ENCODE results near the gene SATB2.

The SATB2 gene

DNA sequence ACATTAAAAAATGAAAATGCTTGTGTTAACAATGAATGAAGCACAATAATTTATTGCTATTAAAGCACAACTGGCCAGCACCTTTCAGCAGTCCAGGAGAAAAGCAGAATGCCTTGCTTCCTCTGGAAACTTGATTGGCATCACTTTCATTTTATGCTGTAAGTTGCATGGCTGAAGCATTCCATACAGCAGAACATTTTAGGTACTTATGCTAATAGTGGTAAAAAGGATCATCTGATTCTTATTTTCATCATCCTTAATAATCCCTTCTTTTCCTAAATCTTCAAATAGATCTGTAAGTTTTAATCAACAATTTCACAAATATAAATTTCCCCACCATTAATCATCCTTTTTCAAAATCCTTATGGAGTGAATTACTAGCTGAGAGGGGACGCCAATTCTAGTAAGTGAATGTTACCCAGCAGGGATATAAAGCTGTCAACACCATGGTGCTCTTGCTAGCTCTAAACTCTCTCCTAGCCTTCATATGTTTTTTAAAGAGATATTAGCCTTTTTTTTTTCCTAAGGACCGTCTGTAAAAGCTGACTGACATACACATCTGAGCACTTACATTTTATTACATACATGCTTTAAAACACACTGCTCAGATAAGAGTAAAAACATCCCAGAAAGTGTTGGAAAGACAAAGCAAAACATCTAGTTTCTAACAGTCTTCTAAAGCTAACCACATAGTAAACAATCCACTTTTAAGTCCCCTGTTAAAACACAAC is 5.3 kb downstream of the SATB2 start:
- no peak for DNase-seq (ENCODE audit: low spot score)

DNA sequence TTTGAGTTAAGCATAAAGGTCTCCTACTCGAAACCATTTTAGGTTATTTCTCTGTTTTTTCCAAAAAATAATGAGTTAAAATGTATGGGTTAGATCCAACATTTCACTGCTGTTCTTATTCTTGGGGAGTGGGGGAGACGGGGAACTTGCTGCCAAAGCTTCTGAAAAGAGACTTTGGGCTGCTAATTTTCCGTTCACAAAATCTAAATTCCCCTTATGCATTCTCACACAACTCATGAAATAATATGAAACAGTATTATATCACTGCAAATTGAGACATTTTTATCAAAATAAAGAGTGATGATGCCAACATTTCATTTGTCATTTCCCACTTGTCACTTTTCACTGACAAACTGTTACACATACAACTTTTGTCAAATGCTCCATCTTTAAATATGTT is 7.8 kb downstream of the SATB2 start:
- DNase-seq (ENCODE audit: low spot score): no peak

DNA sequence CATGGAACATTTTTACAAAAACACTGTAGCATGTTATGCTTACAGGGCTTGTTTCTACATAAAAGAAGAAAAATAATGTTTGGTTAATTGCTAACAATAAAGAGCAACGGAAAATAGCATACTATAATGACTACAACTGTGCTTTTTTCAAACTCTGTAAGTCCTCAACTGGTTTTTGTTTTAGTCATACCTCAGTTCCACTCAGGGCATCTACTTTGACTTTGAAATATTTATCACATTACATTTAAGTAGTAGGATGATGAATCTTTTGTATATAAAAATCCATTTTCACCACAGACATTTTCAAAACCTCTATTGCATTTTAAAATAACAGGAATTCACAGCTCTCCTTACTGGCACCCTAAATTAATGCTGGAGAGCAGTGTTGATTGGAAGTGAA is 8.3 kb downstream of the SATB2 start:
- no peak for DNase-seq (ENCODE audit: low spot score)

DNA sequence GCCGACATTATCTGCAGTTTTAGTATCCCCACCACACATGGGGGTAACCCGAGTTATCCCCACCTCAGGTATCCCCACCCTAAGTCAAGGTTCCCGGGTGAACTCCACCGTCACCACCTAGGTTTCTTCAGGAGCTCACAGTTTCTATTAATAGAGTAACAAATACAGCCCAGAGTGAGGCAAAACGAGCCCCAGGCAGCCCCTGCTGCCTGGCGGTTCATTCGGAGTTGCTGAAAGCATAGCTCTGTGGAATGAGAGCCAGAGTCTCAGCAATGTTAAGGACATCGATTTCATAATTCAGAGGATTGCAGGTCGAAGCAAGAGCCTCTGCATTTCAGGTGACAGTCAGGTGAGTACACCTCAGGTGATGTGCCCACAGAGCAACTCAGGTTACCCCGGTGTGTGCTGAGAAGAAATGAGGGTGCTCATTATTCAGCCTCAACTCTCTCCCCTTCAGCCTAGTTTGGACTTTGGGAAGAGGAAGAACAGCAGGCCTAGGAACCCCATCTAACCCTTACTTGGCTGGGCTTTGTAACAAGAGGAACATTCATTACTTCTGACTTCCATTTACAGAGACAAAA is 10.7 kb downstream of the SATB2 start:
- no peak for DNase-seq (ENCODE audit: low spot score)

DNA sequence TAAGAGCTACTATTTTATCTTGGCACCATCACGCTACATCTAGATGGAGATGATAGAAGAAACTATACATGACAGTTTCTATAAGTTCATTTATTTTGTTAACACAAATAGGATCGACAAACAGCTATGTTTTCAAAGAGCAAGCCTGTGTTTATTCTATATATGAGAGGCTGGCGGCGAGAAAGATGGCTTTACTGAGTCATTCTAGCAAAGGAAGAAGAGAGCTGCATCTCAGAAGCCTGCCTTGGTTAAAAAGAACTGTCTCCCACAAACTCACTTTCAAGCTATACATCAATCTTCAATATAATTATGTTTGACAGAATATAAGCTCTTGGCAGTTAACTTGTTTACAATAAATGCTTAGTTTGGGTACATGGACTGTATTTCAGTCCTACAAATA is 13.0 kb downstream of the SATB2 start:
- DNase-seq (ENCODE audit: low spot score): no peak

DNA sequence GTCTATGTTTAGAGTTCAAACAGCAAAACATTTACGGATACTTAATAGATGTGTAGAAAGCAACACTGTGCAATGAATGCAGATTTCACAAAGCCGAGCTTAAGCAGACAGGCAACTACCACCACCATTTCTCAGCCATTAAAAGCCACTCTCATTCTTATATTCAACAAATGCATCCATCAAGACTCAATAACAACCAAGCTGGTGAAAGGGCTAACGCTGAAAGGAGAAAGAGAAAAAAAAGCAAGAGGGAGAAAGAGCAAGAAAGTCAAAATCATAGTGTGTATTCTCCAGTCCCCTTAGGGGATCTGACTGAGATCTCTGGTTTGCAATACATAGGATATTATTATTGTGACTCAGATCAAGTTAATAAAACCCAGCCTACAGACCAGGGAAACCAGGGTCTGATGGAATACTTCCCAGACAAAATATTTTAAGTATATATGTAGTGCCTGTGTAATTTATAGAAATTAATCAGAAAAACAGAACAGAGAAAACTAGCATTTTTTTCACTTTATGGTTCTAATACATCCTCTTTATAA is 14.1 kb downstream of the SATB2 start:
- no peak for DNase-seq (ENCODE audit: low spot score)

DNA sequence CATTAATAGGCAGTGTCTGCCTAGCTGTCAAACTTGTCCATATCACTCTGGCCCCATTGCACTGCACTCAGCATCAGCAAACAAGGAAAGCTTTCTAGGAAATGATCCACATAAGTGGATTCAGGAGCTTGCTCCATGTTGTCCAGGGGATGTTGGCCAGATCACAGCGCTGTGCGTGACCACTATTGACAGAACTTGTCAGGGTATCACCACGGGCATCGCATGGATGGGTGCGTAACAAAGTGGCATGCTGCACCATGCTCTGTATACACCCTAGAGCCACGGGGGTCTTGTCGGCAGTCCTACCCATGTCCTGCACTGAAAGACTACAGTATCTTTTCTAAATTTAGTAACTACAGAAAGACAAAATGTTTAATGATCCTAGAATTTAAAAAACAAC is 15.6 kb downstream of the SATB2 start:
- DNase-seq (ENCODE audit: low spot score): no peak

DNA sequence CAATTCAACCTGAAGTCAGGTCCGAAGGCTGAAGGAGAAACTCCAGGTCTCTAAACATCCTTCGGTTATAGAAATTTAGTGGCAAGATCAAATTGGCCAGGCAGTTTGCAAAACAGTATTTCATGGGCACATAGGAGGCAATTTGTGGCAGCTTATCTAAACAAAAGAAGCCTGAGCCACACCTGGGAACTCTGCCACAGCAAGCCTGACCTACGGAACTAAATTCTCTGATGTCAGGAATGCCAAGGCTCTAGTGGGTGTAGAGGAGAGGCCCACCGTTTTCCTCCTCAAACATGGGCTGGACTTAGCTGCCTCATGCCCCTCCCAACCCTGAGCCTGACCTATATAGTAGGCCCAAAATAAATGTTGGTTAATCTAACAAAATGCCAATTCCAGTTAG is 16.0 kb downstream of the SATB2 start:
- DNase-seq (ENCODE audit: low spot score): no peak

DNA sequence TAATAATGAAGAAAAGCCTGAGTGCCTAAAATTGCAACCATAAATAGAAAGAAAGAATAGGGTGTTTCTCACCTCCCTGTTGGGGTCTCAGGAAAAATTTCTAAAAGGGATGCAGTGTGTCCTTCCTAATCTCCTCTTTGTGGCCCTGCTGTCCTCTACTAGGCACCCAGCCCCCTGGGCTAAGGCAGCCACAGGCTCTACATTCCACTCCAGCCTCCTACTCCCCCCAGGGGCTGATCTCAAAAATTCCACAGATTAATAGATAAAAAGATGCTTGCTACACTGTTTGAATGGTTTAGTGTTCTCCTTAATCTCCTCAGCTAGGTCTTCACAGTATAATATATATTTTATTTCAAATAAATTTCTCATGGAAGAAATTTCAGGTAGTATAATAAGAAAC is 17.6 kb downstream of the SATB2 start:
- DNase-seq (ENCODE audit: low spot score): no peak

DNA sequence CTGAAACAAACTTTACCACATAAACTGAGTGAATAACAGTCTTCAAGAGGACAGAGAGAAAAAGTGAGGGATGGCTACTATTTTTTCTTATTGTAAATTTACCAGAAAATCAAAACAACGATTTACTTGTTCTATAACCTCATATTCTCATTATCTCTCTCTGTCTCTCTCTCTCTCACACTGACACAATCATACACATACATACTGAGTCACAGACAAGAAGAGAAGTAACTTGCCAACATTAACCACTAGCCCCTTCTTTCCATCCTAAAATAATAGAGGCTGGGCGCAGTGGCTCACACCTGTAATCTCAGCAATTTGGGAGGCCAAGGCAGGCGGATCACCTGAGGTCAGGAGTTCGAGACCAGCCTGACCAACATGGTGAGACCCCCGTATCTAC is 18.2 kb downstream of the SATB2 start:
- DNase-seq (ENCODE audit: low spot score): no peak

DNA sequence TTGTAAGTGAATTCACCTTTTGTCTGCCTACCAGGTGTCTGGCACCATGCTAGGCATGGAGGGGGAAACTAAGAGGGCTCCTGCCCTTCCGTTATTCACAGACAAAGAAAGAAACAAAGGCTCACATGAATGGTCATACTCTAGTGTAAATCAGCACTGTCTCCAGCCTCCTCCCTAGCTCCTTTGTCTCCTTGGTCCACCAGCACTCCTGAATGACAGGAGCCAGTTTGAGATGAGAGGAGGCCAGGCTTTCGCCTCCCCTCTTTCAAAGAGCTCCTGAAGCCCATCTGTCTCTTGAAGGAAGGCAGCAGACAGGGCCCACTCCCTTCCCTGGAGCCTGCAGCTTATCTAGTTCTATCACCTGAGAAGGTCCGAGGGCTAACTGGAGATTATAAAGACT is 18.7 kb downstream of the SATB2 start:
- DNase-seq (ENCODE audit: low spot score): no peak

DNA sequence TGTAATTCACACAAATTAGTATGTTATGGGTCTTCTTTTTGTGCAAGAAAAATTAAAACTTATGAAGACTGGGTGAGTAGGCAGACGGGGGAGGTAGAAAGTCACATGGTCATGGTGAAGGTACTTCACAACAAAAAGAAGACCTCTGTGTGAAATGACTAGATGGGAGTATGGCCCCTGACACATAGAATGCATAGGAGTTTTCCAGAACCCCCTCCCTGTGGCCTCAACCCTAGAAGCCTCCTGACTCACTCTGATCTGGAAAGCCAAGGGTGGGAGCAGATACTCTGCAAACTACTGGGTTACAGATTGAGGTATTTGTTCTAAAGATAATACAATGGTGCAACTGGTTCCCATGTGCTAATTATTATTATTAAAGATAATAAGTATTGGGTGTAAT is 23.2 kb downstream of the SATB2 start:
- DNase-seq (ENCODE audit: low spot score): no peak

DNA sequence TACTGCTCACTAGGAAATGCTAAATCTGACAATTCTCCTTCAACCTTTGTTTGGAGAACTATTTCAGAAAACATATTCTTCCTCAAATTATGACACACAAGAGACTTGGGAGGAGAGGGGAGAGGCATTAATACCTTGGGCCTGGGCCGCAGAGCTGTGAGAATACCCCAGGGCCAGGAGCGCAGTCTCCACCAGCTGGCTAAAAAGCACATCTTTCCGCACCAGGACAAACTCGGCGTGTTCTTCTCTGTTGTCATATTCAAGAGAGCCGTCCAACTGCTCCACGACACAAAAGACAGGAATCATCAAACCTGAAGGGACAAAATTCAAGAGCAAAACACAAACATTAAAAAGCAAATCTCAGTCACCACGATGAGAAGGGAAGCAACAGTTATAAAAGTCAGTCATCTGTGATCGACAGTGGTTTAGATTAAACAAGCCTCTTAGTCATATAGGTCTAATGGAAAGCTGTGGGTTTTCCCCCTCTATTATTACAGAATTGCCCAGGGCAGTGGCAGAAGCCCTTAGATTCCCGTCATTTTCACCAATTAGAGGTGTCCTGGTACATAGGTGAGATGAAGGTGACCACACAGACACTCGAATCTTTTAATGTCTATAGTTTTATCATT is 24.4 kb downstream of the SATB2 start:
- DNase-seq (ENCODE audit: low spot score): no peak

DNA sequence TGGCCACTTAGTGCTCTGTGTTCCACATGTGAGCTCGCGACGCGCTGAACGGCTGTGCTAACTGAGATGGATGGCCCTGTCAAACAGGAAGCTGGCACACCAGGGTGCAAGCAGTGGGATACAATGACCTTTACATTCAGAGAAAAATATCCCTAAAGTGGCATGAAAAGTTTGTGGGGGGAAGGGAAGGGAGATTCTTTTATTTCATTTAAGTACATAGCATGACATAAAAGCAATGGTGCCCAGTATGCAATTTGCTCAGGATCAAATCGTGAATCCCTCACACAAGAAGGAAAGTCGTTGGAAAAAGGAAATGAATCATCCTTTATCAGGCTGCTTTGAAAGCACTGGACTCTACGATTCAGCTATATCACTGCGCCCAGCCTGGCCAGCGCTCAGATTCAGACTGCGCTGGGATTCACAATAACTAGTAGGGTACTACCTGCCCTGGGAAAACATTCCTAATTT is 26.0 kb downstream of the SATB2 start:
- DNase-seq (ENCODE audit: low spot score): no peak

DNA sequence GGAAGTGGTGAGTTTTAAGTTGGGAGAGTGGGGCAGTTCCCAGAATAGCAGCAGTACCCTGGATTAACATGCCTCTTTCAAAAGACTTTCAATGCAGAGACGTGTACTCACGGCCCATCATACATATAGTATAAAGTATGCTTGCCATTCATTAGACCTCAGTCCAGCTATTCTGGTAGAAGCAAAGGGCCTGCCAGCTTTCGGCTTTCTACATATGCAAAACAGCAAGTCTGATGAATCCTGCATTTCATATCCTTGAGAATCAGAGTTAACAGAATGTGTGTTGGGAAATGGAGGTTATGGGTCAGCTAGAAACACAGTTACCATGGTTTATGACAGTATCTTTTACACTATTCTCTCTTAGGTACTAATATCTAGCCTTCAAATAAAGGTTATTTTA is 27.5 kb downstream of the SATB2 start:
- no peak for DNase-seq (ENCODE audit: low spot score)

DNA sequence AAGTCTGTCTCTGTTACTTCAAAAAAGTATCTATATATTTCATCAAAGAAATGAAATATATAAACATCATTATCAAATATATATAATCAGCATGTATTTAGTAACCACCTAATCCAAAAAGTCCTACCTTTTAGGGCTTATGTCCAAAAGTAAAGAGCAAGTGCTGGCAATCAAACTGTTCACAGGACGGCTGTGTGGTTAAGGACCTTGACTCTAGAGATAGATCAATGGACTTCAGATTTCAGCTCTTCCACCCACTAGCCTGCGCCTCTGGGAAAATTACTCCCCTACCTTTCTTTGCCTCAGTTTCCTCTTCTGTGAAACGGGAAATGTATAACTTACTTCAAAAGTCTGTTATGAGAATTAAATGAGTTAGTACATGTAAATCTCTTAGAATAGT is 29.4 kb downstream of the SATB2 start:
- no peak for DNase-seq (ENCODE audit: low spot score)

DNA sequence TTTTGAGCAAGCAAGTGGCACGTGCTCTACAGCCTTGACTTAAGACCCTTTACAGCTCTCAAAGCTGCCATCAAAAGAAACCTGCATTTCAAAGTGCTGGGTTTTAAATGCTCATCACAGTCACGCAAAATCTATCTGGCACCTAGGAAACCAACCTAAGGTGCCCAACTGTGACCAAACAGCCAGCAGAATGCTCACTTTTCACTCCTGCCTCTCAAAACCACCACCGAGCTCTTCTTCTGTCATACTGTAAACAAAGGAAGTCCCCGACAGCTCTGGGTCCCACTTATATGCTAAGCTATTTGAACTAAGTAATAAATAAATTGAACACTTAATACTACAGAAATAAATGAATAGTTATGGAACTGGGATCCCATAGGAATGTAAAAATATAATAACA is 33.6 kb downstream of the SATB2 start:
- no peak for DNase-seq (ENCODE audit: low spot score)

DNA sequence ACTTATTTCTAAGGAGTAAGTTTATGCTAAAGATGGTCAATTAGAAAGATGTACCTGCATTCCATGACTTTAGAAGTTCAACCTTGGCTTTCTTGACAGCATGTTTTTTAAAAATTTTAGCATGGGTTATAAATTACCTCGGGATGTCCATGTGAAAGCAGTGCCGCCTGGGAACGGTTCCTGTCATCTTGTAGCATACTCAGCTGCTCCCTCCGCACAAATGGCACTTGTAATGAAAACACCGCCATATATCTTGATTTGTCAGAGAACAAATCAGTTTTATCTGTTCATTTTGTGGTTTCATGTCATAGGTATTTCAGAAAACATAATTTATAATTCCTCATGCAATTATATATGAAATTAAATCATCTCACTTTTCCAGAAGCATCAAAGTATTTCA is 38.3 kb downstream of the SATB2 start:
- no peak for DNase-seq (ENCODE audit: low spot score)

DNA sequence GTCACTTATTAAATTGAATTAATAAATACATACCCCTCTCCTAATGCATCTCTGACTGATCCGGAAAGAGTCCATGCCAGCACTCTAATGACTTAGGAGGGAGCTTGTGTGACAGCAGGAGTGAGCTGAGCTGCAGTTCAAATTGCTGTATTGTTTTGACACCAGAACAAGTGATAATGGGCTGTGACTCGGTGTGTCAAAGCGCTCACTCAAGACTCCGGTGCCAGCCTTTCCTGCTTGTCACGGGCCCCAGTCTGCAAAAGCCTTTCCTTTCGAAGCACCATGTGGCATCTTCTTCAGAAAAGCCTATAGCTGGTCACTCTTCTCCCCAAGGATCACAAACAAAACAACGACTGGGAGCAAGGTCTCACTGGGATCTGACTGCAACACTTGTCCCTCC is 43.3 kb downstream of the SATB2 start:
- DNase-seq (ENCODE audit: low spot score): no peak

DNA sequence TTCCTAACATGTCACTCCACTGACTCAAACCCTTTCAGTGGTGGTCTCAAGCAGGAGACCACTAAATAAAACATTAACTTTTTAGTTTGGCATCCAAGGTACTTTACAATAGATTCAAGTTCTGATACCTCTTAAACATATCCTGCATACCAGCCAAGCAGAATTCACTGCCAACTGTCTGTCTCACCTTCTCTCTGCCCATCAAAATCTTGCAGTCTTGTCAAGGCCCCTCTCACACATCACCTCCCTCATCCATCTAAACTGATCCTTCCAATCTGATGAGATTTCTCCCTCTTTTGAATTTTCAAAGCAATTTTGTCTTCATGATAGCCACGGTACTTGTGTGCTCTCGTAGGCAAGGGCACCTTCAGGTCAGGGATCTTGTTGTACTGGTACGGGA is 43.7 kb downstream of the SATB2 start:
- DNase-seq (ENCODE audit: low spot score): no peak

DNA sequence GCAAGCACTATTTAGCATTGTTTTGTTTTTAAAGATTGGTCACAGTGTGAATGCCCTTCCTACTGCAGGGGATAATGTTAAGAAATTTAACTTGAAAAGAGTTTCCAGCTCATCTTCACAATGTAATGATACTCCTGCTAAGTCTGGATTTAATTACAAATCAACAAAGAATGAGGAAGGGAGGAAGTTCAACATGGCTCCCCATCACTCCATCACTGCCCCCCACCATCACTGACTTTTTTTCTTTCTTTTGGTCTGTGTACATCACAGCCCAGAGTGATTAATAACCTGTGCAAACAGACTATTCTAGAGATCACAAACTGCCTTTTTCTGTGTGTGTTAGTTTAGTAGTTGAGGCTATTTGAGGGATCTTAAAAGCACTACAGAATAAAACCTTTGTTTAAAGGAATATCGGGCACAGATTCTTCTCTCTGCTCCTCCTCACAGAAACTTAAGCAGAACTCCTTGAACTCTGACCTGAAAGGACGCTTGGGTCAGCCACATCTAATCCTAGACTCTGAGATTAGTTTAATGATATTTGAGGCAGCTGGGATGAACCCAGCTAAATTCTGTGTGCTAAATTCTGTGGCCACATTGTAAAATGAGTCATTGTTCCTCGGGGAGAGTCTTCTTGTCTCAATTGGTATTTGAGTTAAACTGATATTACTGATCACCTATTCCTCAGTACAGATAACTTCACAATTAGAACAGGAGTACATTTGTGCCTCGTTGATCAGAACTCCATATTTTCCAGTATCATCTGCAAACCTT is 47.8 kb downstream of the SATB2 start:
- no peak for DNase-seq (ENCODE audit: low spot score)

DNA sequence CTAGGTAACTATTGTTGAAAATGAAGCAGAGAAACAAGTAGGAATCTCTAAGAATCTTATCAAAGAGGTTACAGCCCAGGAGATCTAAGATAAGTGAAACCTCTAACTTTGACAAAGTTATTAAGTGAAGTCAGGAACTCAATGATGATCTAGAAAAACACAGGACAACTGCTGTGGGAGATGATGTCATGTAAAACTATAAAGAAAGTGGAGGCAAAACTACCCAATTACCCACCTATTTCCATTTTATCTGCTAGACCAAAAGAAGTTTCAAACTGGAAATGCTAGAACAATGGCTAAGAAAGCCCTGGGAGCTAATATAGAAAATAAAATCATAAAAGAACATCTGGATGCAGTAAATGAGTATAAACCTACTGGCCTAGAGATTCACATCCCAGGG is 50.3 kb downstream of the SATB2 start:
- no peak for DNase-seq (ENCODE audit: low spot score)

DNA sequence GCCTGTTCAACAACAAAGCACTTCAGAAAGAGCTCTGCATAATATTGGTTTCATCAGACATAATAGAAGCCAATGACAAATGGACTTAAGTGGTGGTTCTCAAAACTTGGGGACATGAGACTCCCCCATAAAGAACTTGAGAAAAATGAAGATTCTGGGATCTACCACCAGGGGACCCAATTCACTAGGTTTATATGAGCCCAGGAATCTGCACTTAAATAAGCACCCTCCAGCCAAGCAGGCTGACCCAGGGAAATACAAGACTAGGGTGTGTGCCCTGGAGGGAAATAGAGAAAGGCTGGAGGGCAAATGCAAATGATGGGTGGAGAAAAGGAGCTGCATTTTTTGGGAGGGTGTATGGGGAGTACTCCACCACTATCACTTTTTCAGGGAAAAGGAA is 52.5 kb downstream of the SATB2 start:
- DNase-seq (ENCODE audit: low spot score): no peak

Measured in putamen (tissue), 1 donor.